GM23248 (cell line): ENCODE measurements around the gene DUSP28. TPM values are rescaled to one million over a fixed set of nuclear protein-coding genes. Genes with fewer than 3 reads are reported as not detected.

Source experiments
- DNase-seq: peaks from one replicate; pipeline ENCODE4 v3.0.0-alpha.2; 2015
- H2AFZ ChIP-seq: fragments of 200-600 bp; sonication (generic); 2 replicates; pipeline ENCODE4 v1.6.1; 2016; ENCODE audit warnings: antibody characterized with exemption
- H3F3A ChIP-seq: fragments of 200-600 bp; sonication (generic); 2 replicates; pipeline ENCODE4 v1.6.1; 2016; ENCODE audit warnings: mild to moderate bottlenecking, antibody characterized with exemption, mixed run types; ENCODE audit not compliant: insufficient read depth
- H3K27ac ChIP-seq: fragments of 200-600 bp; sonication (generic); 2 replicates; pipeline ENCODE4 v1.5.1; 2016; ENCODE audit warnings: mild to moderate bottlenecking
- H3K27me3 ChIP-seq: fragments of 200-600 bp; sonication (generic); replicated peaks from 2 replicates; pipeline ENCODE4 v1.6.1; 2016; ENCODE audit warnings: mild to moderate bottlenecking; ENCODE audit not compliant: insufficient read depth
- H3K36me3 ChIP-seq: fragments of 200-600 bp; sonication (generic); 2 replicates; pipeline ENCODE4 v1.6.1; 2016; ENCODE audit warnings: low read depth, mild to moderate bottlenecking
- H3K4me1 ChIP-seq: fragments of 200-600 bp; sonication (generic); 2 replicates; pipeline ENCODE4 v1.6.1; 2016; ENCODE audit warnings: mild to moderate bottlenecking; ENCODE audit not compliant: insufficient read depth
- H3K4me2 ChIP-seq: fragments of 200-600 bp; sonication (generic); one replicate; pipeline ENCODE4 v1.6.1; 2016; ENCODE audit warnings: mild to moderate bottlenecking; ENCODE audit not compliant: unreplicated experiment
- H3K4me3 ChIP-seq: fragments of 200-600 bp; sonication (generic); 2 replicates; pipeline ENCODE4 v1.5.1; 2016; ENCODE audit warnings: mild to moderate bottlenecking
- H3K79me2 ChIP-seq: fragments of 200-600 bp; sonication (generic); 2 replicates; pipeline ENCODE4 v1.6.1; 2016; ENCODE audit warnings: mild to moderate bottlenecking; ENCODE audit not compliant: insufficient read depth
- H3K9ac ChIP-seq: fragments of 200-600 bp; sonication (generic); 2 replicates; pipeline ENCODE4 v1.6.1; 2016; ENCODE audit warnings: mild to moderate bottlenecking
- H3K9me2 ChIP-seq: fragments of 200-600 bp; sonication (generic); 2 replicates; pipeline ENCODE4 v1.6.1; 2016; ENCODE audit warnings: mixed run types, mild to moderate bottlenecking, moderate library complexity; ENCODE audit not compliant: insufficient read depth
- H3K9me3 ChIP-seq: fragments of 200-600 bp; sonication (generic); one replicate; pipeline ENCODE4 v1.6.1; 2017; ENCODE audit warnings: low read depth
- H4K20me1 ChIP-seq: fragments of 200-600 bp; sonication (generic); 2 replicates; pipeline ENCODE4 v1.6.0; 2016; ENCODE audit not compliant: insufficient read depth
- EZH2 ChIP-seq: fragments of 200-600 bp; sonication (generic); IDR thresholded peaks from 2 replicates; pipeline ENCODE4 v1.6.1; 2018; ENCODE audit warnings: antibody characterized with exemption, mild to moderate bottlenecking; ENCODE audit not compliant: insufficient read depth, poor library complexity, severe bottlenecking
- EZH2phosphoT487 ChIP-seq: fragments of 200-600 bp; sonication (generic); IDR thresholded peaks from 2 replicates; pipeline ENCODE4 v1.6.1; 2018; ENCODE audit warnings: antibody characterized with exemption, moderate library complexity, mild to moderate bottlenecking, low read depth; ENCODE audit not compliant: insufficient read depth
- WGBS, 2 experiments: methylation state at CpG; one replicate each; pipeline ENCODE4 v1.1.6; 2015 to 2017; ENCODE audit warnings: low lambda C conversion rate in 2 of 2, low coverage in 1 of 2; ENCODE audit errors: missing lambda C conversion rate in 2 of 2; 5-methylcytosine and 5-hydroxymethylcytosine counted together
- in situ Hi-C: fragments of 300-500 bp; cut with MboI; formaldehyde crosslinking; loops from 2 replicates; pipeline ENCODE4 v1.15.0; 2020
- polyA plus RNA-seq: library from polyadenylated mRNA; unstranded; fragments of >200 nt; fragmentation: Nextera tagmentation; extraction: Ambion mirVana; gene quantifications from 2 replicates; pipeline ENCODE4 v1.2.1, GENCODE V29; 2016
- total RNA-seq: library from RNA; depleted of rRNA; stranded (reverse); fragments of >200 nt; shearing (Covaris generic); gene quantifications from 2 replicates; pipeline ENCODE4 v1.2.3, GENCODE V29; 2014; rRNA removed

The DUSP28 gene
- total and polyA plus RNA-seq, 2 experiments from 2014 or later = 3.2 to 4.9 TPM

- Histone ChIP-seq H3K36me3 (no peaks in the 10 kb centered on the region), H3K4me2 (no peak overlapping the region), H3K9ac (no peak overlapping the region), H3K9me2 (no peaks in the 10 kb centered on the region), H4K20me1 (no peaks in the 10 kb centered on the region), H3K9me3 (no peaks in the 10 kb centered on the region), H3K4me1 (no peaks in the 10 kb centered on the region), H2AFZ (no peak overlapping the region), H3K27me3 (no peaks in the 10 kb centered on the region), H3F3A (no peaks in the 10 kb centered on the region), H3K27ac (no peak overlapping the region), H3K4me3 (no peak overlapping the region), H3K79me2 (no peaks in the 10 kb centered on the region)
- WGBS, 2 experiments = 83 to 87% methylated on average over 10 of the region's 10 CpGs
- in situ Hi-C loops = no loop called here
- no peak for DNase-seq
- no peak for TF ChIP-seq EZH2phosphoT487
- TF ChIP-seq EZH2 = no peak
These were observed 51.5 kb downstream of the DUSP28 start for GRCh38 chr2:240611601-240612210.

Other genes with a start within 250 kb of the DUSP28 start
- 88.2 and 101 TPM in 2 replicates for gene GPC1, start 124.7 kb upstream of the DUSP28 start, total RNA-seq
- gene GPC1, start 124.7 kb upstream of the DUSP28 start, polyA plus RNA-seq = 66.4 and 71.6 TPM in 2 replicates
- 10.1 and 12.8 TPM in 2 replicates for gene ANKMY1, start 2.4 kb upstream of the DUSP28 start, total RNA-seq
- gene ANKMY1, start 2.4 kb upstream of the DUSP28 start, polyA plus RNA-seq = 5.1 and 5.6 TPM in 2 replicates
- gene RNPEPL1, start 8.1 kb downstream of the DUSP28 start, total RNA-seq = 20.2 and 23.0 TPM in 2 replicates
- gene RNPEPL1, start 8.1 kb downstream of the DUSP28 start, polyA plus RNA-seq = 11.1 and 11.2 TPM in 2 replicates
- 13.3 and 29.5 TPM in 2 replicates for gene CAPN10, start 26.4 kb downstream of the DUSP28 start, total RNA-seq
- gene CAPN10, start 26.4 kb downstream of the DUSP28 start, polyA plus RNA-seq = 10.0 and 11.5 TPM in 2 replicates
- 0.25 TPM in 1 of 2 replicates, not detected in the other for gene GPR35, start 65.1 kb downstream of the DUSP28 start, total RNA-seq
- 0.14 and 0.27 TPM in 2 replicates for gene GPR35, start 65.1 kb downstream of the DUSP28 start, polyA plus RNA-seq
- gene AQP12B, start 122.5 kb downstream of the DUSP28 start, total RNA-seq = not detected in 2 replicates
- not detected in 2 replicates for gene AQP12B, start 122.5 kb downstream of the DUSP28 start, polyA plus RNA-seq
- not detected in 2 replicates for gene AQP12A, start 131.5 kb downstream of the DUSP28 start, total RNA-seq
- not detected in 2 replicates for gene AQP12A, start 131.5 kb downstream of the DUSP28 start, polyA plus RNA-seq